CD4-positive, CD25-positive, alpha-beta regulatory T cell (primary cell): ENCODE results near the gene CCDC12. TPM values are rescaled to one million over a fixed set of nuclear protein-coding genes. Genes with fewer than 3 reads are reported as not detected.

Source experiments
- ATAC-seq, 2 donors: fragments of 150-1000 bp; cut with Tn5 transposase; one replicate each; pipeline ENCODE4 v1.10.0; 2021; ENCODE audit warnings: low read depth in 2 of 2, moderate number of reproducible peaks in 2 of 2, moderate library complexity in 1 of 2
- DNase-seq, 3 donors: peaks; one replicate each; pipeline versions ENCODE4 v3.0.0 to v3.0.0-alpha.2; 2012 to 2022; ENCODE audit warnings: mixed read lengths in 1 of 3
- H3K27ac ChIP-seq: one replicate; pipeline ENCODE4 v1.7.0; 2013; ENCODE audit warnings: mild to moderate bottlenecking, low read length; ENCODE audit not compliant: insufficient read depth, poor library complexity, severe bottlenecking
- H3K27me3 ChIP-seq: one replicate; pipeline ENCODE4 v1.7.0; 2013; ENCODE audit warnings: low read length; ENCODE audit not compliant: control insufficient read depth, insufficient read depth
- H3K36me3 ChIP-seq: one replicate; pipeline ENCODE4 v1.7.0; 2013; ENCODE audit warnings: mild to moderate bottlenecking, low read length, moderate library complexity; ENCODE audit not compliant: control insufficient read depth, insufficient read depth
- H3K4me1 ChIP-seq: 2 replicates; pipeline ENCODE4 v1.7.0; 2013; ENCODE audit warnings: mild to moderate bottlenecking, low read length; ENCODE audit not compliant: insufficient read depth, control insufficient read depth, poor library complexity, severe bottlenecking
- H3K4me3 ChIP-seq: one replicate; pipeline ENCODE4 v1.7.0; 2013; ENCODE audit warnings: low read depth, mild to moderate bottlenecking, low read length, moderate library complexity
- H3K9me3 ChIP-seq, 2 experiments: 1 replicate in 1 of 2; 2 replicates in 1 of 2; pipeline ENCODE4 v1.7.0; 2013; ENCODE audit warnings: low read length in 2 of 2, mild to moderate bottlenecking in 1 of 2, moderate library complexity in 1 of 2; ENCODE audit not compliant: control insufficient read depth in 2 of 2
- H3K27ac Mint-ChIP-seq, 3 donors: one replicate each; pipeline ENCODE4 v1.8.0; 2020 to 2022; ENCODE audit warnings: mild to moderate bottlenecking in 3 of 3, mixed read lengths in 3 of 3, moderate library complexity in 2 of 3
- H3K27me3 Mint-ChIP-seq: one replicate; pipeline ENCODE4 v1.8.0; 2022; ENCODE audit warnings: mild to moderate bottlenecking, mixed read lengths
- H3K36me3 Mint-ChIP-seq: one replicate; pipeline ENCODE4 v1.8.0; 2020; ENCODE audit warnings: mixed read lengths
- H3K4me1 Mint-ChIP-seq, 4 donors: one replicate each; pipeline ENCODE4 v1.8.0; 2020 to 2022; ENCODE audit warnings: mixed read lengths in 4 of 4, mild to moderate bottlenecking in 1 of 4
- H3K4me3 Mint-ChIP-seq, 4 donors: one replicate each; pipeline ENCODE4 v1.8.0; 2020 to 2022; ENCODE audit warnings: mild to moderate bottlenecking in 4 of 4, mixed read lengths in 4 of 4, moderate library complexity in 3 of 4
- H3K9me3 Mint-ChIP-seq, 7 donors: one replicate each; pipeline ENCODE4 v1.8.0; 2020 to 2022; ENCODE audit warnings: mixed read lengths in 7 of 7, mild to moderate bottlenecking in 3 of 7, moderate library complexity in 2 of 7
- polyA plus RNA-seq, 4 donors: library from polyadenylated mRNA; unstranded; fragments of 300-500 nt; fragmentation: Illumina TruSeq; gene quantifications; one replicate each; pipeline ENCODE4 v1.2.3, GENCODE V29; 2021
- total RNA-seq: library from RNA; stranded (reverse); gene quantifications from one replicate; pipeline ENCODE4 v1.2.3, GENCODE V29; 2022

Gene CCDC12
- total and polyA plus RNA-seq, 5 donors from 2014 or later, result 71.8 to 116 (median 104) TPM

GRCh38 chr3:46900007-46900292, 76.6 kb downstream of the CCDC12 start:
- H3K27me3 ChIP-seq, result peaks cover 2% of the 10 kb centered on the region
- H3K36me3 ChIP-seq, result no peaks in the 10 kb centered on the region
- no peaks in the 10 kb centered on the region for H3K36me3 Mint-ChIP-seq
- DNase-seq (no peak), ATAC-seq (no peak)
- peaks cover 34% of the 10 kb centered on the region for H3K27me3 Mint-ChIP-seq
- no peak overlapping the region for H3K4me3 ChIP-seq
- H3K9me3 Mint-ChIP-seq, result peaks cover 0 to 1% (median 0%) of the 10 kb centered on the region in 7 donors
- no peaks in the 10 kb centered on the region for H3K9me3 ChIP-seq
- H3K4me3 Mint-ChIP-seq, result no peak overlapping the region
- peaks cover 0 to 10% (median 4%) of the 10 kb centered on the region in 4 donors for H3K4me1 Mint-ChIP-seq
- peaks cover 7% of the 10 kb centered on the region for H3K4me1 ChIP-seq
- no peak overlapping the region for H3K27ac Mint-ChIP-seq
- H3K27ac ChIP-seq, result no peak overlapping the region

- H3K4me3 ChIP-seq, result no peak overlapping the region
- peak overlapping the region in 1 of 4 donors; percentile 59 for H3K4me3 Mint-ChIP-seq
Measured at GRCh38 chr3:46899151-46900006, 77.2 kb downstream of the CCDC12 start.

GRCh38 chr3:46898321-46899150, 78.0 kb downstream of the CCDC12 start:
- peak overlapping the region in 1 of 3 donors; percentile 80 for H3K27ac Mint-ChIP-seq
- Histone ChIP-seq H3K27me3 (peaks cover 2% of the 10 kb centered on the region), H3K4me1 (peaks cover 7% of the 10 kb centered on the region), H3K36me3 (no peaks in the 10 kb centered on the region), H3K9me3 (no peaks in the 10 kb centered on the region), H3K27ac (no peak overlapping the region), H3K4me3 (no peak overlapping the region)
- peaks cover 0 to 3% (median 0%) of the 10 kb centered on the region in 7 donors for H3K9me3 Mint-ChIP-seq
- peaks cover 0 to 10% (median 4%) of the 10 kb centered on the region in 4 donors for H3K4me1 Mint-ChIP-seq
- no peak for ATAC-seq
- H3K4me3 Mint-ChIP-seq, result peak overlapping the region in 1 of 4 donors; percentile 59
- peak in 1 of 3 donors; percentile 16 for DNase-seq
- peaks cover 45% of the 10 kb centered on the region for H3K27me3 Mint-ChIP-seq
- H3K36me3 Mint-ChIP-seq, result no peaks in the 10 kb centered on the region

More at GRCh38 chr3:46899151-46900006, 77.2 kb downstream of the CCDC12 start:
- ATAC-seq (no peak), DNase-seq (no peak)
- H3K27me3 ChIP-seq, result peaks cover 2% of the 10 kb centered on the region
- no peaks in the 10 kb centered on the region for H3K36me3 ChIP-seq
- no peak overlapping the region for H3K27ac ChIP-seq
- Mint-ChIP-seq H3K36me3 (no peaks in the 10 kb centered on the region), H3K4me1 (peaks cover 0 to 10% (median 4%) of the 10 kb centered on the region in 4 donors), H3K9me3 (peaks cover 0 to 3% (median 0%) of the 10 kb centered on the region in 7 donors), H3K27me3 (peaks cover 36% of the 10 kb centered on the region), H3K27ac (no peak overlapping the region)
- no peaks in the 10 kb centered on the region for H3K9me3 ChIP-seq
- peaks cover 7% of the 10 kb centered on the region for H3K4me1 ChIP-seq

GRCh38 chr3:46897829-46898320, 78.7 kb downstream of the CCDC12 start:
- H3K9me3 ChIP-seq, result no peaks in the 10 kb centered on the region

GRCh38 chr3:46897031-46897430, 79.5 kb downstream of the CCDC12 start:
- peaks cover 54% of the 10 kb centered on the region for H3K27me3 Mint-ChIP-seq
- DNase-seq (no peak), ATAC-seq (no peak)
- peaks cover 14% of the 10 kb centered on the region for H3K4me1 ChIP-seq
- H3K4me3 Mint-ChIP-seq, result no peak overlapping the region
- H3K27ac Mint-ChIP-seq, result no peak overlapping the region
- peaks cover 2% of the 10 kb centered on the region for H3K27me3 ChIP-seq
- no peaks in the 10 kb centered on the region for H3K36me3 Mint-ChIP-seq
- H3K36me3 ChIP-seq, result no peaks in the 10 kb centered on the region
- no peak overlapping the region for H3K27ac ChIP-seq
- peaks cover 0 to 15% (median 4%) of the 10 kb centered on the region in 4 donors for H3K4me1 Mint-ChIP-seq
- no peaks in the 10 kb centered on the region for H3K9me3 ChIP-seq
- H3K4me3 ChIP-seq, result no peak overlapping the region
- peaks cover 0 to 3% (median 0%) of the 10 kb centered on the region in 7 donors for H3K9me3 Mint-ChIP-seq

More at GRCh38 chr3:46897829-46898320, 78.7 kb downstream of the CCDC12 start:
- H3K4me1 ChIP-seq, result peaks cover 7% of the 10 kb centered on the region
- Mint-ChIP-seq H3K9me3 (peaks cover 0 to 3% (median 0%) of the 10 kb centered on the region in 7 donors), H3K4me1 (peaks cover 0 to 10% (median 4%) of the 10 kb centered on the region in 4 donors), H3K36me3 (no peaks in the 10 kb centered on the region), H3K27ac (no peak overlapping the region), H3K4me3 (no peak overlapping the region), H3K27me3 (peaks cover 46% of the 10 kb centered on the region)
- no peaks in the 10 kb centered on the region for H3K36me3 ChIP-seq
- ATAC-seq (no peak), DNase-seq (no peak)
- H3K27me3 ChIP-seq, result peaks cover 2% of the 10 kb centered on the region
- no peak overlapping the region for H3K27ac ChIP-seq
- no peak overlapping the region for H3K4me3 ChIP-seq

- Mint-ChIP-seq H3K9me3 (peaks cover 0 to 3% (median 0%) of the 10 kb centered on the region in 7 donors), H3K36me3 (no peaks in the 10 kb centered on the region), H3K27me3 (peaks cover 60% of the 10 kb centered on the region), H3K27ac (no peak overlapping the region), H3K4me1 (peaks cover 0 to 19% (median 5%) of the 10 kb centered on the region in 4 donors), H3K4me3 (no peak overlapping the region)
- H3K4me3 ChIP-seq, result no peak overlapping the region
- peaks cover 6% of the 10 kb centered on the region for H3K27me3 ChIP-seq
- no peaks in the 10 kb centered on the region for H3K9me3 ChIP-seq
- DNase-seq (no peak), ATAC-seq (no peak)
- H3K27ac ChIP-seq, result no peak overlapping the region
- no peaks in the 10 kb centered on the region for H3K36me3 ChIP-seq
- H3K4me1 ChIP-seq, result peaks cover 16% of the 10 kb centered on the region
Measured at GRCh38 chr3:46896386-46896785, 80.2 kb downstream of the CCDC12 start.

- Histone ChIP-seq H3K4me1 (peaks cover 16% of the 10 kb centered on the region), H3K27ac (no peak overlapping the region), H3K27me3 (peaks cover 7% of the 10 kb centered on the region), H3K4me3 (no peak overlapping the region), H3K9me3 (no peaks in the 10 kb centered on the region), H3K36me3 (no peaks in the 10 kb centered on the region)
- Mint-ChIP-seq H3K9me3 (peaks cover 0 to 3% (median 0%) of the 10 kb centered on the region in 7 donors), H3K27ac (no peak overlapping the region), H3K27me3 (peaks cover 66% of the 10 kb centered on the region), H3K36me3 (no peaks in the 10 kb centered on the region), H3K4me3 (no peak overlapping the region), H3K4me1 (peaks cover 0 to 19% (median 5%) of the 10 kb centered on the region in 4 donors)
- no peak for ATAC-seq
- no peak for DNase-seq
Measured at GRCh38 chr3:46895761-46896160, 80.8 kb downstream of the CCDC12 start.
